GM12878 (cell line): ENCODE results near the gene MSL1. TPM values are rescaled to one million over a fixed set of nuclear protein-coding genes. Genes with fewer than 3 reads are reported as not detected.

Experiments
- IKZF1 ChIP-seq: fragments of 450-650 bp; conservative IDR thresholded peaks from 2 replicates; pipeline ENCODE4 v1.6.1; 2017; ENCODE audit warnings: antibody characterized with exemption, mild to moderate bottlenecking
- MTA2 ChIP-seq: fragments of 450-650 bp; IDR thresholded peaks from 2 replicates; pipeline ENCODE4 v1.6.1; 2016; ENCODE audit warnings: low read depth, mild to moderate bottlenecking, moderate library complexity
- SUZ12 ChIP-seq: fragments of 200-600 bp; sonication (generic); IDR thresholded peaks from one replicate; pipeline ENCODE4 v1.6.1; 2018; ENCODE audit warnings: antibody characterized with exemption, mild to moderate bottlenecking; ENCODE audit not compliant: unreplicated experiment
- ZBED1 ChIP-seq: IDR thresholded peaks from 2 replicates; pipeline ENCODE4 v1.6.1; 2016; ENCODE audit warnings: borderline replicate concordance
- microRNA-seq: library from miRNA; unstranded; fragments of <30 nt; microRNA quantifications from one replicate; pipeline ENCODE4, GENCODE V29; 2018
- polyA plus RNA-seq, 11 experiments: library from polyadenylated mRNA; depleted of rRNA in 4 of 11; unstranded in 6 of 11; stranded (reverse) in 5 of 11; fragments of >200 nt; fragmentation: Nextera tagmentation in 4 of 11; fragmentation: Illumina TruSeq in 1 of 11; extraction: Ambion mirVana in 4 of 11; extraction: Trizol in 1 of 11; gene quantifications; 1 replicate in 1 of 11; 2 replicates in 10 of 11; pipeline versions ENCODE4 v1.2.1 to v1.2.3, GENCODE V29; 2011 to 2016; ENCODE audit warnings: inconsistent platforms in 2 of 11, missing spikeins in 2 of 11, low read depth in 1 of 11
- total RNA-seq, 4 experiments: library from RNA; depleted of rRNA in 3 of 4; stranded (reverse); fragments of >200 nt in 3 of 4; fragmentation: Illumina TruSeq in 1 of 4; extraction: Trizol in 1 of 4; gene quantifications; 2 replicates each; pipeline versions ENCODE4 v1.2.1 to v1.2.3, GENCODE V29; 2013 to 2021
- TF ChIP-seq, protein P1 (sequence below): fragments of 150-350 bp; IDR thresholded peaks from 2 replicates; pipeline ENCODE4 v1.6.1; 2014; ENCODE audit warnings: mild to moderate bottlenecking, low read depth, low read length

Gene MSL1
- total and polyA plus RNA-seq, 10 of the 15 experiments (the other 5 are each of a cell fraction or from before 2014, with no cell fraction given) = 6.1 to 95.2 (median 51.8) TPM

- TF ChIP-seq ZBED1 (no peak), MTA2 (no peak), SUZ12 (no peak), IKZF1 (no peak)
- TF ChIP-seq, protein P1, sequence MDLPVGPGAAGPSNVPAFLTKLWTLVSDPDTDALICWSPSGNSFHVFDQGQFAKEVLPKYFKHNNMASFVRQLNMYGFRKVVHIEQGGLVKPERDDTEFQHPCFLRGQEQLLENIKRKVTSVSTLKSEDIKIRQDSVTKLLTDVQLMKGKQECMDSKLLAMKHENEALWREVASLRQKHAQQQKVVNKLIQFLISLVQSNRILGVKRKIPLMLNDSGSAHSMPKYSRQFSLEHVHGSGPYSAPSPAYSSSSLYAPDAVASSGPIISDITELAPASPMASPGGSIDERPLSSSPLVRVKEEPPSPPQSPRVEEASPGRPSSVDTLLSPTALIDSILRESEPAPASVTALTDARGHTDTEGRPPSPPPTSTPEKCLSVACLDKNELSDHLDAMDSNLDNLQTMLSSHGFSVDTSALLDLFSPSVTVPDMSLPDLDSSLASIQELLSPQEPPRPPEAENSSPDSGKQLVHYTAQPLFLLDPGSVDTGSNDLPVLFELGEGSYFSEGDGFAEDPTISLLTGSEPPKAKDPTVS = no peak
Measured at GRCh38 chr17:40182606-40183005, 60.8 kb downstream of the MSL1 start (continued).

Small RNA genes within 50 kb of the gene (microRNA-seq; reads per million reads assigned to microRNA genes)
- 3.4 reads per million, percentile 18 among the genes with 10 or more reads in this experiment for gene MIR6866

Other genes with a start within 250 kb of the MSL1 start
Only the 7 nearest of the 15 such genes appear.
- gene CSF3, start 106.5 kb upstream of the MSL1 start, total RNA-seq (2014; rRNA removed) = 0.16 TPM in 1 of 2 replicates, not detected in the other
- gene CSF3, start 106.5 kb upstream of the MSL1 start, total RNA-seq (2014; rRNA removed; fragmentation: Illumina TruSeq; extraction: Trizol) = 0.09 TPM in 1 of 2 replicates, not detected in the other
- 0.28 TPM in 1 of 2 replicates, not detected in the other for gene CSF3, start 106.5 kb upstream of the MSL1 start, total RNA-seq (2021)
- gene CSF3, start 106.5 kb upstream of the MSL1 start, polyA plus RNA-seq (2011; rRNA removed) = not detected in 2 replicates
- gene CSF3, start 106.5 kb upstream of the MSL1 start, polyA plus RNA-seq (2014; fragmentation: Illumina TruSeq; extraction: Trizol) = 0.10 TPM in 1 of 2 replicates, not detected in the other
- gene CSF3, start 106.5 kb upstream of the MSL1 start, polyA plus RNA-seq (2014; fragmentation: Nextera tagmentation; extraction: Ambion mirVana) = under 1 TPM in 1 of 2 experiments, not detected in 1; 0.09 TPM
- 0.23 and 0.36 TPM in 2 replicates for gene CSF3, start 106.5 kb upstream of the MSL1 start, polyA plus RNA-seq (2014; rRNA removed)
- gene CSF3, start 106.5 kb upstream of the MSL1 start, polyA plus RNA-seq (2016; fragmentation: Nextera tagmentation; extraction: Ambion mirVana) = under 1 TPM in 1 of 2 experiments, not detected in 1; 0.12 TPM
- 33.5 and 40.6 TPM in 2 replicates for gene MED24, start 67.6 kb upstream of the MSL1 start, total RNA-seq (2014; rRNA removed)
- gene MED24, start 67.6 kb upstream of the MSL1 start, total RNA-seq (2014; rRNA removed; fragmentation: Illumina TruSeq; extraction: Trizol) = 32.8 and 35.3 TPM in 2 replicates
- 74.1 and 84.7 TPM in 2 replicates for gene MED24, start 67.6 kb upstream of the MSL1 start, total RNA-seq (2021)
- gene MED24, start 67.6 kb upstream of the MSL1 start, polyA plus RNA-seq (2011; rRNA removed) = 31.1 and 74.8 TPM in 2 replicates
- gene MED24, start 67.6 kb upstream of the MSL1 start, polyA plus RNA-seq (2014; fragmentation: Illumina TruSeq; extraction: Trizol) = 77.0 and 85.1 TPM in 2 replicates
- 10 to 100 TPM in 1 of 2 experiments, 1 to 10 TPM in 1; 5.4 to 10.3 TPM for gene MED24, start 67.6 kb upstream of the MSL1 start, polyA plus RNA-seq (2014; fragmentation: Nextera tagmentation; extraction: Ambion mirVana)
- 58.6 and 75.5 TPM in 2 replicates for gene MED24, start 67.6 kb upstream of the MSL1 start, polyA plus RNA-seq (2014; rRNA removed)
- gene MED24, start 67.6 kb upstream of the MSL1 start, polyA plus RNA-seq (2016; fragmentation: Nextera tagmentation; extraction: Ambion mirVana) = 10 to 100 TPM; 89.9 to 97.4 TPM
- 0.65 and 0.68 TPM in 2 replicates for gene THRA, start 59.0 kb upstream of the MSL1 start, total RNA-seq (2014; rRNA removed)
- 0.63 and 0.64 TPM in 2 replicates for gene THRA, start 59.0 kb upstream of the MSL1 start, total RNA-seq (2014; rRNA removed; fragmentation: Illumina TruSeq; extraction: Trizol)
- gene THRA, start 59.0 kb upstream of the MSL1 start, total RNA-seq (2021) = 1.5 and 2.0 TPM in 2 replicates
- gene THRA, start 59.0 kb upstream of the MSL1 start, polyA plus RNA-seq (2011; rRNA removed) = 0.81 and 1.1 TPM in 2 replicates
- 1.0 and 1.2 TPM in 2 replicates for gene THRA, start 59.0 kb upstream of the MSL1 start, polyA plus RNA-seq (2014; fragmentation: Illumina TruSeq; extraction: Trizol)
- under 1 TPM; 0.03 to 0.07 TPM for gene THRA, start 59.0 kb upstream of the MSL1 start, polyA plus RNA-seq (2014; fragmentation: Nextera tagmentation; extraction: Ambion mirVana)
- gene THRA, start 59.0 kb upstream of the MSL1 start, polyA plus RNA-seq (2014; rRNA removed) = 0.64 and 0.81 TPM in 2 replicates
- gene THRA, start 59.0 kb upstream of the MSL1 start, polyA plus RNA-seq (2016; fragmentation: Nextera tagmentation; extraction: Ambion mirVana) = under 1 TPM; 0.07 to 0.64 TPM
- gene NR1D1, start 21.4 kb upstream of the MSL1 start, total RNA-seq (2014; rRNA removed) = 0.49 and 1.0 TPM in 2 replicates
- gene NR1D1, start 21.4 kb upstream of the MSL1 start, total RNA-seq (2014; rRNA removed; fragmentation: Illumina TruSeq; extraction: Trizol) = 0.31 and 0.37 TPM in 2 replicates
- gene NR1D1, start 21.4 kb upstream of the MSL1 start, total RNA-seq (2021) = 3.4 and 3.6 TPM in 2 replicates
- 0.17 and 0.41 TPM in 2 replicates for gene NR1D1, start 21.4 kb upstream of the MSL1 start, polyA plus RNA-seq (2011; rRNA removed)
- gene NR1D1, start 21.4 kb upstream of the MSL1 start, polyA plus RNA-seq (2014; fragmentation: Illumina TruSeq; extraction: Trizol) = 0.44 and 1.8 TPM in 2 replicates
- under 1 TPM; 0.10 to 0.33 TPM for gene NR1D1, start 21.4 kb upstream of the MSL1 start, polyA plus RNA-seq (2014; fragmentation: Nextera tagmentation; extraction: Ambion mirVana)
- 0.87 and 1.2 TPM in 2 replicates for gene NR1D1, start 21.4 kb upstream of the MSL1 start, polyA plus RNA-seq (2014; rRNA removed)
- 1 to 10 TPM; 1.8 to 2.6 TPM for gene NR1D1, start 21.4 kb upstream of the MSL1 start, polyA plus RNA-seq (2016; fragmentation: Nextera tagmentation; extraction: Ambion mirVana)
- gene CASC3, start 18.6 kb downstream of the MSL1 start, total RNA-seq (2014; rRNA removed) = 31.8 and 37.6 TPM in 2 replicates
- gene CASC3, start 18.6 kb downstream of the MSL1 start, total RNA-seq (2014; rRNA removed; fragmentation: Illumina TruSeq; extraction: Trizol) = 31.9 and 33.7 TPM in 2 replicates
- 42.9 and 49.0 TPM in 2 replicates for gene CASC3, start 18.6 kb downstream of the MSL1 start, total RNA-seq (2021)
- 40.3 and 60.0 TPM in 2 replicates for gene CASC3, start 18.6 kb downstream of the MSL1 start, polyA plus RNA-seq (2011; rRNA removed)
- gene CASC3, start 18.6 kb downstream of the MSL1 start, polyA plus RNA-seq (2014; fragmentation: Illumina TruSeq; extraction: Trizol) = 52.4 and 59.7 TPM in 2 replicates
- 10 to 100 TPM; 12.7 to 16.4 TPM for gene CASC3, start 18.6 kb downstream of the MSL1 start, polyA plus RNA-seq (2014; fragmentation: Nextera tagmentation; extraction: Ambion mirVana)
- gene CASC3, start 18.6 kb downstream of the MSL1 start, polyA plus RNA-seq (2014; rRNA removed) = 30.2 and 34.3 TPM in 2 replicates
- 10 to 100 TPM; 52.6 to 53.4 TPM for gene CASC3, start 18.6 kb downstream of the MSL1 start, polyA plus RNA-seq (2016; fragmentation: Nextera tagmentation; extraction: Ambion mirVana)
- 0.98 and 1.6 TPM in 2 replicates for gene RAPGEFL1, start 55.5 kb downstream of the MSL1 start, total RNA-seq (2014; rRNA removed)
- gene RAPGEFL1, start 55.5 kb downstream of the MSL1 start, total RNA-seq (2014; rRNA removed; fragmentation: Illumina TruSeq; extraction: Trizol) = 0.83 and 1.2 TPM in 2 replicates
- gene RAPGEFL1, start 55.5 kb downstream of the MSL1 start, total RNA-seq (2021) = 2.8 and 3.2 TPM in 2 replicates
- 0.82 and 1.7 TPM in 2 replicates for gene RAPGEFL1, start 55.5 kb downstream of the MSL1 start, polyA plus RNA-seq (2011; rRNA removed)
- 1.2 and 2.2 TPM in 2 replicates for gene RAPGEFL1, start 55.5 kb downstream of the MSL1 start, polyA plus RNA-seq (2014; fragmentation: Illumina TruSeq; extraction: Trizol)
- gene RAPGEFL1, start 55.5 kb downstream of the MSL1 start, polyA plus RNA-seq (2014; fragmentation: Nextera tagmentation; extraction: Ambion mirVana) = under 1 TPM; 0.13 to 0.38 TPM
- 2.9 and 3.6 TPM in 2 replicates for gene RAPGEFL1, start 55.5 kb downstream of the MSL1 start, polyA plus RNA-seq (2014; rRNA removed)
- gene RAPGEFL1, start 55.5 kb downstream of the MSL1 start, polyA plus RNA-seq (2016; fragmentation: Nextera tagmentation; extraction: Ambion mirVana) = 1 to 10 TPM in 1 of 2 experiments, under 1 TPM in 1; 0.95 to 1.3 TPM
- gene WIPF2, start 97.3 kb downstream of the MSL1 start, total RNA-seq (2014; rRNA removed) = 4.2 and 4.8 TPM in 2 replicates
- gene WIPF2, start 97.3 kb downstream of the MSL1 start, total RNA-seq (2014; rRNA removed; fragmentation: Illumina TruSeq; extraction: Trizol) = 4.3 and 5.5 TPM in 2 replicates
- gene WIPF2, start 97.3 kb downstream of the MSL1 start, total RNA-seq (2021) = 16.6 and 20.8 TPM in 2 replicates
- gene WIPF2, start 97.3 kb downstream of the MSL1 start, polyA plus RNA-seq (2011; rRNA removed) = 4.4 and 7.9 TPM in 2 replicates
- gene WIPF2, start 97.3 kb downstream of the MSL1 start, polyA plus RNA-seq (2014; fragmentation: Illumina TruSeq; extraction: Trizol) = 10.8 and 11.1 TPM in 2 replicates
- 1 to 10 TPM; 4.2 to 5.5 TPM for gene WIPF2, start 97.3 kb downstream of the MSL1 start, polyA plus RNA-seq (2014; fragmentation: Nextera tagmentation; extraction: Ambion mirVana)
- gene WIPF2, start 97.3 kb downstream of the MSL1 start, polyA plus RNA-seq (2014; rRNA removed) = 6.3 and 7.1 TPM in 2 replicates
- gene WIPF2, start 97.3 kb downstream of the MSL1 start, polyA plus RNA-seq (2016; fragmentation: Nextera tagmentation; extraction: Ambion mirVana) = 10 to 100 TPM in 1 of 2 experiments, 1 to 10 TPM in 1; 9.8 to 12.7 TPM